Jurkat, Clone E6-1 (cell line): ENCODE data around the gene MYH11.
"Not testable (repeated sequence)": the region's sequence is repeated elsewhere in the genome, so short reads cannot be mapped to it uniquely, and the experiment has no call there.

ENCODE experiments used
- DNase-seq: peaks from one replicate; pipeline ENCODE4 v3.0.0-alpha.2; 2011; ENCODE audit warnings: low read depth, low spot score
- H3K4me3 ChIP-seq: 2 replicates; pipeline ENCODE4 v1.5.1; 2011; ENCODE audit warnings: mild to moderate bottlenecking, low read length, control low read depth, moderate library complexity

MYH11 gene

DNA sequence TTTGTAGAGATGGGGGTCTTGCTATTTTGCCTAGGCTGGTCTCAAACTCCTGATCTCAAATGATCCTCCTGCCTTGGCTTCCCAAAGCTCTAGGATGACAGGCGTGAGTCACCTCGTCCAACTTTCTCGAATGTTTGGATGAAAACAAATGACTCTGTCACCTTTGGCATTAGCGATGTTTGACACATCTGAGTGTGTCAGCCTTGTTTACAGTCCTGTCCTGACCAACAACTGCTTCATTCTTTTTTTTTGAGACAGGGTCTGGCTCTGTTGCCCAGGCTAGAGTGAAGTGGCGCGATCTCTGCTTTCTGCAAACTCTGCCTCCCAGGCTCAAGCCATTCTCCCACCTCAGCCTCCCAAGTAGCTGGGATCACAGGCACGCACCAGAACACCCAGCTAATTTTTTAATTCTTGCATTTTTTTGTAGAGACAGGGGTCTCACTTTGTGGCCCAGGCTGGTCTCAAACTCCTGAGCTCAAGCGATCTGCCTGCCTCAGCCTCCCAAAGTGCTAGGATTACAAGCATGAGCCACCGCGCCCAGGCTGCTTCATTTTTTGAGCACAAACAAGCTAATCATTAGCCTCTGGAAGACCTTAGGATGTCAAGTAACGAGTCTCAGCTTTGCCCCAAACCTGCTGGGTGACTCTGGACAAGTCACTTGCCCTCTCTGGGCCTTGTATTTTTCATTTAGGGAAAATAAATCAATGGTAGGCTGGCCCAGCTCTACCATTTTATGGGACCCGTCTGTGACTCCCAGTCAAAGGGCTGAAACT is 7.4 kb downstream of the MYH11 start:
- no peak overlapping the region for H3K4me3 ChIP-seq
- no peak for DNase-seq

DNA sequence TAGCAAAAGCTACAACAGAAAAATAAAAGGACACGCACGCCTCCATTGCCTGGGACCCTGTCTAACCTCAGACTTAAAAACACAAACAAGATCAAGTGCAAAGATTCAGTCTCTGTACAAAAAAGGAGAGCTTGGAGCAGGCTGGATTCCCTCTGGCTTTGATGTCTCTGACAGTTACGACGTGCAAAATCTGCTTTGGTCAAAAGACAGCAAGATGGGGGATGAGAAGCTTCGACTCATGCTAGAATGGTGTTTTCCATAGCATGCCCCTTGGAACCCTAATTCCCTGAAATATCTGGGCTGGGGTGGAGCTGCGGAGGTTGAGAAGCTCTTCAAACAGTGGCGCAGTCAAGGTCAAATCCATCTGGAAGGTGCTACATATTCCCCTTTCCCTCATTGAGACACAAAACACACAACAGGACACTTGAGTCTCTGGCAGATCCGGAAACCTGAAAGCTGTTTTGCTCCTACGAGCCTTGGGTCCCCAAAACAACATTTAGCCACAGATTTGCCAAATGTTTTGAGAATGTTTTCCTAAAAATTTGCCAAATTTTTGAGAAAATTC is 9.1 kb downstream of the MYH11 start:
- H3K4me3 ChIP-seq: no peak overlapping the region
- no peak for DNase-seq

DNA sequence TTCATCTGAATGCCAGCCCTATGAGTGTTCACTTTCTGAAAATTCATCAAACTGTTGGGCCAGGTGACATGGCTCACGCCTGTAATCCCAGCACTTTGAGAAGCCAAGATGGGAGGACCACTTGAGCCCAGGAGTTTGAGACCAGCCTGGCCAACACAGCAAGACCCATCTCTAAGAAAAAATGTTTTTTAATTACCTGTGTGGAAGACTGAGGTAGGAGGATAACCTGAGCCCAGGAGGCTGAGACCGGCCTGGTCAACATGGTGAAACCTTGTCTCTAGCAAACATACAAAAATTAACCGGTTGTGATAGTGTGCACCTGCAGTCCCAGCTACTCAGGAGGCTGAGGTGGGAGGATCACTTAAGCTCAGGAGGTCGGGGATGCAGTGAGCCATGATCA is 10.3 kb downstream of the MYH11 start:
- DNase-seq: no peak
- no peak overlapping the region for H3K4me3 ChIP-seq

DNA sequence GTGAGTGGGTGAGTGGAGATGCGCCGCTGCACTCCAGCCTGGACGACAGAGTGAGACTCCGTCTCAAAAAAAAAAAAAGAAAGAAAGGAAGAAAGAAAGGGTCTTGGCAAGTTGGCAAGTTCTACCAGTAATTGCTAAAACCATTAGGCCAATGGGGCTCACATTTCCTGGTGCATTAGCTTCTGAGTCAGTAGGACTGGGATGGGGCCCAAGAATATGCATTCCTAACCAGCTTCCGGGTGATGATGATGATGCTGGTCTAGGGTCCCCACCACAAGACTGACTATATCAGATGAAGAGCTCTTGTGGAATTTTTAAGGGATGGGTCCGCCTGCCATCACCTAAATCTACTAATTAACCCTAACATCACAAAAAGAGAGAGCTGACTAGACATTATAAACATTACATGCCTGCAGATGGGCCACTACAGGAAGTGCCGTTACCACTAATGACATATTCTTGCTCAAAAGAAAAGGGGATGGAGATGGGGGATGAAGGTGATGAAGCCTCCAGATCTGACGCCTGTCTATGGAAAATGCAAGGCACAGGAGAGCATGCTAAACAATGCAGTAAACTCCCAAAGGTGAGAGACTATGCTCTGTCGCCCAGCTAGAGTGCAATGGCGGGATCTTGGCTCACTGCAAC is 13.1 kb downstream of the MYH11 start:
- no peak overlapping the region for H3K4me3 ChIP-seq
- peak; percentile 9 for DNase-seq

DNA sequence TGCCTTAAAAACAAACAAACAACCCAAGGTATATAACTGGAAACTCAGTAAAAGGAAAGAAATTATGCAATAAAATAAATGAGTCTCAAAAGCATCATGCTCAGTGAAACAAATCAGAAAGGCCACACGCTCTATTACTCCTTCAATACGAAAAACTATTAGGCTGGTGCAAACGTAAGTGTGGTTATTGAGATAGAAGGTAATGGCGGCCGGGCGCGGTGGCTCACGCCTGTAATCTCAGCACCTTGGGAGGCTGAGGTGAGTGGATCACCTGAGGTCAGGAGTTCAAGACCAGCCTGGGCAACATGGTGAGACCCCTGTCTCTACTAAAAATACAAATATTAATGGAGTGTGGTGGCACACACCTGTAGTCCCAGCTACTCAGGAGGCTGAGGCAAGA is 17.6 kb downstream of the MYH11 start:
- DNase-seq, H3K4me3 ChIP-seq: not testable (repeated sequence)

DNA sequence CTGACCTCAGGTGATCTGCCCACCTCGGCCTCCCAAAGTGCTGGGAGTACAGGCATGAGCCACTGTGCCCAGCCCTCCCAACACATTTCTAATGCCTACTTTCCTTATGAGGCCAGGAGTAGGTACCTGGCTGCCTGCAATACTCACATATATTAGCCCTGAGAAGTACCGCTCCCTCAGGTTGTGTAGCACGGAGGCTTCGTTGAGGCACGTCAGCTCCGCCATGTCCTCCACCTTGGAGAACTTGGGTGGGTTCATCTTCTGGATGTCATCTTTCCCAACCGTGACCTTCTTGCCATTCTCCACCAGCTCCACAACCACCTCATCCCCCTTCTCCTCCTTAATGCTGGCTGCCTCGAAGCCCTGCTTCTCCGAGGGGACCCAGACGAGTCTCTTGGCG is 19.1 kb downstream of the MYH11 start:
- DNase-seq: no peak
- no peak overlapping the region for H3K4me3 ChIP-seq

DNA sequence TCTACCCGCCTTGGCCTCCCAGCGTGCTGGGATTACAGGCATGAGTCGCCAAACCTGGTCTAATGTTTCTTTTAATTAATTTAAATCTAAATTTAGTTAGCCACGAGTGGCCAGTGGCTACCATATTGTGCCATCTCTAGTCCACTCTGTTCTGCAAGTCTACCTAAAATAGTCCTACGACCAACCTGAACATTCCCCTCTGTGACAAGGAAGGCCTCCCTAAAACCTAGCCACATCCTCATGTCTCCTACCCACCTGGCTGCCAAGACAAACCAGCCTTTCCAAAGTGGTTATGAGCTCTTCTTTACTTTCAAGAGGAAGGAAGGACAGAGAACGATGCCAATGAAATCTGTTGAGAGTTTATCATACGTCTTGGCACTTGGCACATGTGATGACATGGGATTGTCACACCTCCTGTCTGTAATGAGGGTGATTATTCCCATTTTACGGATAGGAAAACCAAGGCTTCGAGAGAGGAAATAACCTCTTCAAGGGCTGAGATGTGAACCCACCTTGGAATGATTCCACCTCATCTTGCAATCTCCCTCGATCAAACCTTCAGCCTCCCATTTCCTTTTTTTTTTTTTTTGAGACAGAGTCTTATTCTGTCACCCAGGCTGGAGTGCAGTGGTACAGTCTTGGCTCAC is 19.7 kb downstream of the MYH11 start:
- DNase-seq: no peak

DNA sequence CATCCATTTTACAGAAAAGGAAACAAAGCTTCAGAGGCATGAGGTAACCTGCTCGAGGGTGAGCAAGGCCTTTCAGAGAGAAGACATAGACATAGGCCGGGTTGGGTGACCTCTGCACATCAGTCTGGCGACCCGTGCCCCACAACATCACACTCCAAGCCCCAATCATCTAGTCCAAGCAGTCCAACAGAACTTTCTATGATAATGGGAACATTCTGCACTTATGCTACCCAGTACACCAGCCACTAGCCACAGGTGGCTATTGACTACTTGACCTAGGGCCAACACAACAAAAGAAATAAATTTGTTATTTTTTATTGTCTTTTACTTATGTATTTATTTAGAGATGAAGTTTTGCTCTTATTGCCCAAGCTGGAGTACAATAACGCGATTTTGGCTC is 20.8 kb downstream of the MYH11 start:
- no peak overlapping the region for H3K4me3 ChIP-seq
- no peak for DNase-seq

More for the DNA sequence above, 19.7 kb downstream of the MYH11 start:
- no peak overlapping the region for H3K4me3 ChIP-seq

DNA sequence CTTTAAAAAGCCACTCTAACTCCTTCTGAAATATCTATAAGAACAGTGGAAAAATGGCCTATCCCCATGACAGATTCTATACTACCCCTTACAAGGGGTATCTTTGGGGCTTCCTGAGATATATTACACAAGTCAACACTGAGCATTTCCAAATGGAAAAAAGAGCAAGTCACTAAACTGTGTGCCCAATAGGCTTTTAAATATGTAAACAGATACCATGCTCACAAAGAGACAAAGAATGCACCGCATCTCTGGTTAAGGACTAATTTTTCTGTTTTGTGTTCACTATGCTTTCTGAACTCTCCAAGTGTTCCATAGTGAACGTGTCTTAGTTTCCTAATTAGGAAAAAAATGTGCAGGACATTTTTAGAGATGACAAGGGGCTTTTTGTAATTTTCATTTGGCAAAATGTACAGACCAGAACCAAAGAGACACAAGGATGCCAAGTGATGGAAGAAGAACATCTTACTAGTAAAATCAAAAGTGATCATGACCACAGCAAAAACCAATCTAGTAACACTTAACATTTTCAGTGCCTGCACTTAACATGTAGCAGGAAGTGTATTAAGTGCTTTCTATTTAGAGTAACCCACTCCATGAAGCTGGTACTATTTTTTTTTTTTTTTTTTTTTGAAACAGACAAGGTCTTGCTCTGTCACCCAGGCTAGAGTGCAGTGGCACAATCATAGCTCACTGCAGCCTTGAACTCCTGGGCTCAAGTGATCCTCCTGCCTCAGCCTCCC is 21.5 kb downstream of the MYH11 start:
- DNase-seq: peak; percentile 6
- no peak overlapping the region for H3K4me3 ChIP-seq

DNA sequence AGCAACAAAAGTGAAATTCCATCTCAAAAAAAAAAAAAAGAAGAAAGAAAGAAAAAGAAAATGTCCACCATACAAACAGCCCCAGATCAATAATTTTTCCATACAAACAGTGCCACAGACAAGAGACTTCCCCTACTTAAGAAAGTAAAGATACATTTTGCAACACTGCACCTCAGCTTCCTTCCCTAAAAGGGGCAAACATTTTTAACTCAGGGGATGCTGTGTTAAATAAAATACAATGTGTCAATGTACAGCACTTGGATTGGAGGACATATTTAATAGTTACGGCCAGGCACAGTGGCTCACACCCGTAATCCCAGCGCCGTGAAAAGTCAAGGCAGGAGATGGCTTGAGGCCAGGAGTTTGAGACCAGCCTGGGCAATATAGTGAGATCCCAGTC is 22.3 kb downstream of the MYH11 start:
- H3K4me3 ChIP-seq: no peak overlapping the region
- DNase-seq: no peak

DNA sequence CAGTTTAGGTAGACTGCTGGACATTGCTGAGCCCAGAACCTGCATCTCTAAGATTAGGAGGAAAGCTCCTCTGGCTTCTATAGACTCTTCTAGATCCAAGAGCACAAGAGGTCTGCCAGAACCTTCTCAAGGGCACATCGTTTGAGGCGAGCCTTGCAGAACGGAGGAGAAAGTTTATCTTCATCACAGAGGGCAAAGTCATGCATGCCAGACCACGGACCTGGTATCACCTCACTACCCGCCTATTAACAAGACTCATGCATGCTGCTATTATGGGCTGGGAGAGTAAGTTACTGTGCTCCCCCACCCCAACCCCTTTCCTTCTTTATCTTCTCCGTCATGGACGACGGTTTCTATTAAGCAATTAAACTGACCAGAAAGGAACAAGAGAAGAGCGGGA is 23.3 kb downstream of the MYH11 start:
- DNase-seq: no peak

DNA sequence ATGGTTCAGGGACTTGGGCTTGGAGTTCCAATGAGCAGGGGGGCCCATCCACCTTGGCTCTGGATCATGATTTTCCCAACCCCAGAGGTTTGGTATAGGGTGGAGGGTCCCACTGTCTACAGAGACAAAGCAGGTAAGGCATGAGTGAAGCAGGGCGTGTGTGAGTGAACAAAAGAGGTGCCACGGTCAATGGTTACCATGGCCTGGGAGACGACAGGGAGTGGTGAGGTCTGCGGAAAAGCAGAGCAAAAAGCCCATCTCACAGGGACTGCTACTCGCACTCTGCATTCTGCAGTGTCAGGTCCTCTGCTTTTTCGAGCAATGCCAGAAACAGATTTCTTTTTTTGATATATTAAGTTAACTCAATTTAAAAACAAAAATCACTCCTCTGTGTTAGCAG is 24.6 kb downstream of the MYH11 start:
- no peak for DNase-seq
- H3K4me3 ChIP-seq: no peak overlapping the region

More for the DNA sequence above, 23.3 kb downstream of the MYH11 start:
- H3K4me3 ChIP-seq: no peak overlapping the region

DNA sequence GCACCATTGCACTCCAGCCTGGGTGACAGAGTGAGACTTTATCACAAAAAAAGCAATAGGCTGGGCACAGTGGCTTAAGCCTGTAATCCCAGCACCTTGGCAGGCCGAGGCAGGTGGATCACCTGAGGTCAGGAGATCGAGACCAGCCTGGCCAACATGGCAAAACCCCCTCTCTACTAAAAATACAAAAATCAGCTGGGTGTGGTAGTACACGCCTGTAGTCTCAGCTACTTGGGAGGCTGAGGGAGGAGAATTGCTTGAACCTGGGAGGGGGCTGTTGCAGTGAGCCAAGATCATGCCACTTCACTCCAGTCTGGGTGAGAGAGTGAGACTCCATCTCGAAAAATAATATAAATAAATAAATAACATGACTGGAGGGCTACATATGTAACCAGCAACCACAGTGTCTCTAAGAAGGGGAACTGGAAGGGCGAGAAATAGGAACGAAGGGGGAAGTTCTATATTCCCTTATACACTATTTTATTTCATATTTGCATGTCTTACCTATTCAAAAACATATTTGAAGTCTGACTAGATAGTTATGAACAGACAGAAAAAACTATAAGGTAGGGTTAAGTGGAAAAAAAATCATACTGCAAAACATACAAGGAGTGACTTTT is 25.9 kb downstream of the MYH11 start:
- no peak for DNase-seq
- H3K4me3 ChIP-seq: no peak overlapping the region

DNA sequence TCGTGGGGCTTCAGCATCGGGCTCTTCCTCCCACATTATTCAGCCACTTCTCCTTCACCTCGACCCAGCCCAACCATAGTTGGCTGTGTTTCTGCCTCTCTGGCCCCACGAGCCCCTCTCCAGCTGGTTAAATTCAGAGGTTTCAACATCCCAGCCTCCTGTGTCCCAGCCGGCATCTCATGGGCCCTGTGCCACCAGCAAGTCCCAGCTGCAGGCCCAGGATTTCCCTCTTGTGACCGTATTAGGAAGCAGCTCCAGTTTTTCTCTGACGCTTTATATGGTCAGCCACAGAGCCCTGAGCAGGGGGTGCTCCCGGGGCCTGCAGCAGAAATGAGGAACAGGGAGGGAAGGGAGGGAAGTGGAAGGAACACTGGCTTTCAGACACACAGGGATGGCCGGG is 27.4 kb downstream of the MYH11 start:
- no peak for DNase-seq
- H3K4me3 ChIP-seq: no peak overlapping the region

DNA sequence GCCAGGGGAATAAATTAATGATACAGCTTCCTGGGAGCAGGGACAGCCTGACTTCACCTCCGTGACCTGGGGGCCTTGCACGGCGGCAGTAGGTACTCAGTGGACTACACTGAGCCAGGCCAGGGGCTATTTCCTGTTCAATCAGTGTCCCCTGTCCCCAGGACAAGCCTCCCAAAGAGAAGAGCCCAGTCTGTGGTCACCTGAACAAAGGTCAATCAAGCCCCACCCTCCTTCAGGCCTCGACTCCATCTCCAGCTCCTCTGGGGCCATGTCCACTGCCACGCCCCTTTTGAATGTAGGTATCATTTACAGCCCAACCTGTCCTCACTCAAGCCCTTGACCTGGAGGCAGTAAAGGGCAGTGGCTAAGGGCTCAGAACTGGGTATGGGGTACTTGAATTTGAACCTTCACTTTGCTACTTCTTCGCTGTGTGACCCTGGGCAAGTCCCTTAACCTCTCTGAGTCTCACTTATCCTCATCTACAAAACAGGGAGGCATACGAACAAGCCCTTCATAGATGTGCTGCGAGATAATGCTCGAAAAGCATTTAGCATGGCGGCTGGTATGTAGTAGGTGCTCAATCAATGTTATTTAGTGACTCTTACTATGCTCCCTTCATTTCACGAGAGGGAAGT is 29.0 kb downstream of the MYH11 start:
- DNase-seq: no peak
- H3K4me3 ChIP-seq: no peak overlapping the region

DNA sequence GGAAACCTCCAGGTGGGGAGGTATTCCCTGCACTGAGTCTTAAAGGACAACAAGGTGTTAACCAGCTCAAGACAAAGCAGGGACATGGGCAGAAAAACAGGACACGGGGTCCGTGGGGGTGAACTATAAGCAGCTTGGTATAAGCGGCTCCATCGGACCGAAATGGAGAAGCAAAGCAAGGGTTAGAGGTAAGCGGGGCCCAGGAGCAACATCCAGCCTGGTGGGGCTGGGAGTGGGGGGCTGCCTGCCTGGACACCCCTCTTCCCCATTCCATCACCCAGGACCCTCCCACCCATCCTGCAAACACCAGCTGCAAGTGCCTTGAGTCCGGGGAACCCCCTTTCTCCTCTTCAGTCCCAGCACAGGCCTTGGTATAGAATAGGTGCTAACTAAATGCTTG is 29.5 kb downstream of the MYH11 start:
- H3K4me3 ChIP-seq: no peak overlapping the region
- DNase-seq: no peak

DNA sequence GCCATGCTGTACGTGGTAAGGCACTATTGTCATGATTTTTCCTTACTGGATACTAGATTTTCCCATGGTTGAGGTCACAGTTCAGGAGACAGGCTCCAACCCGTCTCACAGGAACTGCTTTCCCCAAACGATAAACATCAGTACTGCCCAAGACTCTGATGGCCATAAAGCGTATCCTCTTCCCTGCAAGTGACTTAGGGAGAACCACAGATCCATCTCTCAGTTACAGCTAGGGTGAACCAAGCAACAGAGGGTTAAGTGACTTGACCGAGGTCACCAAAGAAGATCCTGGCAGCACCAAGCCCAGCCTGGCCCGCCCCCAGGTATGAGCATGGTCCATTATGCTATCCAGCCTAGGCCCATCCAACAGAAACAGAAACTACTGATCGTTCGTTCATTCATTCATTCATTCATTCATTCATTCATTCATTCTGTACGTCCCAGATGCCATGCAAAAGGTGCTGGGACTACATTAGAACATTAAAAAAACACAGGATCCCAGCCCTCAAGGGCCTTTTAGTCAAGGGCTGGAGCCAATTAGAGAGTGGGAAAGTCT is 31.0 kb downstream of the MYH11 start:
- DNase-seq: no peak
- no peak overlapping the region for H3K4me3 ChIP-seq

DNA sequence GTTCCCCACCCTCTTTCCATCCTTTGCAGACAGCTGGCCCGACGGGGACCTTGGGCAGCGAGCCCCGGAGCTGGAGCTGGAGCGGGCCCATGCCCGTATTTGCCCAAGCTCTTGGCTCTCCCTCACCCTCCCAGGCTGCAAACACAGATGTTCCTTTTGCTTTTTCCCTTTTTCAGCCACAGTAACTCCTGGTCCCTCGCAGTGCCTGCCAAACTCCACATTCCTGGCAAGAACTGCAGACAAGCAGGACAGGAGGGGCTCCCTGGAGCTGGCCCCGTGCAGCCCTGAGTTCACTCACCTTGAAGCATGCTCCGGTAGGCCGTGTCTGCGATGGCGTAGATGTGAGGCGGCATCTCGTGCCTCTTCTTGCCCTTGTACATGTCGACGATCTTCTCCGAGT is 33.9 kb downstream of the MYH11 start:
- H3K4me3 ChIP-seq: no peak overlapping the region
- DNase-seq: no peak
